GM06990 (cell line): ENCODE measurements around the gene CAMSAP1.
A peak's percentile ranks its signal among the peaks of the same experiment; 100 is the strongest.
"Not testable (repeated sequence)": the region's sequence is repeated elsewhere in the genome, so short reads cannot be mapped to it uniquely, and the experiment has no call there.

Experiments used
- DNase-seq: peaks from one replicate; pipeline ENCODE4 v3.0.0-alpha.2; 2011; ENCODE audit not compliant: insufficient read length; ENCODE audit errors: extremely low read depth
- H3K27me3 ChIP-seq: replicated peaks from 2 replicates; pipeline ENCODE4 v1.6.0; 2011; ENCODE audit warnings: low read length; ENCODE audit not compliant: control insufficient read depth, insufficient read depth
- H3K36me3 ChIP-seq: 2 replicates; pipeline ENCODE4 v1.5.1; 2011; ENCODE audit warnings: low read length; ENCODE audit not compliant: control insufficient read depth, insufficient read depth
- H3K4me3 ChIP-seq: replicated peaks from 2 replicates; pipeline ENCODE4 v1.5.1; 2011; ENCODE audit warnings: low read depth, mild to moderate bottlenecking, control low read depth, low read length
- CTCF ChIP-seq: IDR thresholded peaks from 2 replicates; pipeline ENCODE4 v1.5.1; 2011; ENCODE audit warnings: low read length, control low read depth, mild to moderate bottlenecking, inconsistent platforms; ENCODE audit not compliant: insufficient read depth, poor library complexity, severe bottlenecking

Gene CAMSAP1

GRCh38 chr9:135907431-135908092 is at the start of gene CAMSAP1:
Gene CAMSAP1, minus strand, starts transcription at chr9:135907546. Its CDS starts 387 bp downstream, at chr9:135907159.
- peaks cover 2% of the 10 kb centered on the region; the same call in 1 of the 2 replicates for H3K36me3 ChIP-seq
- H3K27me3 ChIP-seq: no peaks in the 10 kb centered on the region
- no peak for TF ChIP-seq CTCF
- H3K4me3 ChIP-seq: peak within 1 kb of the TSS; percentile 75
- DNase-seq: peak; percentile 92

GRCh38 chr9:135956802-135957174 is 49.4 kb upstream of the CAMSAP1 start:
- H3K36me3 ChIP-seq: peaks cover 6% of the 10 kb centered on the region
- no peak for TF ChIP-seq CTCF

GRCh38 chr9:135955934-135956801 is 48.8 kb upstream of the CAMSAP1 start:
- DNase-seq: no peak
- no peak for TF ChIP-seq CTCF
- no peaks in the 10 kb centered on the region for H3K27me3 ChIP-seq
- peaks cover 6% of the 10 kb centered on the region for H3K36me3 ChIP-seq
- no peak overlapping the region for H3K4me3 ChIP-seq

More at GRCh38 chr9:135956802-135957174, 49.4 kb upstream of the CAMSAP1 start:
- no peaks in the 10 kb centered on the region for H3K27me3 ChIP-seq
- no peak for DNase-seq
- H3K4me3 ChIP-seq: no peak overlapping the region

GRCh38 chr9:135952664-135953206 is 45.4 kb upstream of the CAMSAP1 start:
- no peak for DNase-seq
- Histone ChIP-seq H3K4me3 (no peak overlapping the region), H3K27me3 (no peaks in the 10 kb centered on the region), H3K36me3 (peaks cover 9% of the 10 kb centered on the region)
- TF ChIP-seq CTCF: no peak

- Histone ChIP-seq H3K27me3 (no peaks in the 10 kb centered on the region), H3K36me3 (peaks cover 9% of the 10 kb centered on the region), H3K4me3 (no peak overlapping the region)
- DNase-seq: no peak
- TF ChIP-seq CTCF: no peak
Observed at GRCh38 chr9:135951889-135952663, 44.7 kb upstream of the CAMSAP1 start.

- H3K27me3 ChIP-seq, H3K4me3 ChIP-seq, DNase-seq: not testable (repeated sequence)
- peaks cover 15% of the 10 kb centered on the region for H3K36me3 ChIP-seq
Observed at GRCh38 chr9:135951310-135951709, 44.0 kb upstream of the CAMSAP1 start.

- DNase-seq, H3K27me3 ChIP-seq, H3K4me3 ChIP-seq: not testable (repeated sequence)
- H3K36me3 ChIP-seq: peaks cover 17% of the 10 kb centered on the region
Observed at GRCh38 chr9:135950841-135951240, 43.5 kb upstream of the CAMSAP1 start.
